ENCODE results near the gene IFRD2. TPM values are rescaled to one million over a fixed set of nuclear protein-coding genes. Genes with fewer than 3 reads are reported as not detected.

The IFRD2 gene
- total and polyA plus RNA-seq, 2 of the 13 experiments (the other 11 are each of a cell fraction or from before 2014, with no cell fraction given), result 32.8 to 96.1 TPM

- no peak for TF ChIP-seq ZNF766 (CRISPR knock-in tag; IDR thresholded peaks at IDR 0.05; ENCODE audit: borderline replicate concordance)
- no peak for TF ChIP-seq ZBTB26 (CRISPR knock-in tag; IDR thresholded peaks at IDR 0.05; ENCODE audit: borderline replicate concordance)
- TF ChIP-seq SMYD3 (CRISPR knock-in tag; IDR thresholded peaks at IDR 0.05), result no peak
- TF ChIP-seq ZNF605 (CRISPR knock-in tag; IDR thresholded peaks at IDR 0.05), result no peak; the same call in 1 of the 2 replicates
- peak; percentile 65; the same call in 1 of the 2 replicates for TF ChIP-seq NCOR1 (IDR thresholded peaks at IDR 0.05; ENCODE audit: borderline replicate concordance, low read length)
- no peak for TF ChIP-seq CEBPB (IDR thresholded peaks at IDR 0.05; ENCODE audit: borderline replicate concordance, low read depth, low read length)
- peak in 1 of 2 experiments; percentile 72; a peak in 2 of 4 replicates for TF ChIP-seq KLF16 (CRISPR knock-in tag; IDR thresholded peaks at IDR 0.05)
- TF ChIP-seq ZBTB43 (CRISPR knock-in tag; conservative IDR thresholded peaks at IDR 0.05), result no peak
- peak; percentile 80 for TF ChIP-seq TGIF2 (CRISPR knock-in tag; IDR thresholded peaks at IDR 0.05)
- no peak for TF ChIP-seq ARID2 (CRISPR knock-in tag; IDR thresholded peaks at IDR 0.05; ENCODE audit: borderline replicate concordance)
- no peak for TF ChIP-seq ZSCAN5A (CRISPR knock-in tag; IDR thresholded peaks at IDR 0.05; ENCODE audit: borderline replicate concordance)
- 0 out of 2 replicates have a peak, but pooled peaks have one; percentile 15 for TF ChIP-seq GABPB1 (CRISPR knock-in tag; IDR thresholded peaks at IDR 0.05)
- TF ChIP-seq ZNF142 (CRISPR knock-in tag; IDR thresholded peaks at IDR 0.05), result no peak
- no peak for TF ChIP-seq HMG20A (CRISPR knock-in tag; IDR thresholded peaks at IDR 0.05; ENCODE audit: borderline replicate concordance)
- TF ChIP-seq ZMAT5 (CRISPR knock-in tag; IDR thresholded peaks at IDR 0.05; ENCODE audit: borderline replicate concordance, low read depth), result no peak
- TF ChIP-seq ATF7 (IDR thresholded peaks at IDR 0.05), result no peak
- peak; percentile 59; the same call in 1 of the 2 replicates for TF ChIP-seq ATF7 (CRISPR knock-in tag; IDR thresholded peaks at IDR 0.05)
- peak; percentile 78; the same call in 1 of the 2 replicates for TF ChIP-seq KDM2A (CRISPR knock-in tag; IDR thresholded peaks at IDR 0.05; ENCODE audit: borderline replicate concordance, low read depth)
- TF ChIP-seq PHF8 (CRISPR knock-in tag; IDR thresholded peaks at IDR 0.05), result peak; percentile 33; the same call in 1 of the 2 replicates
Measured at GRCh38 chr3:50324351-50325112, 32.3 kb upstream of the IFRD2 start (continued).

Data from HepG2 (cell line).